Measurements from ENCODE around the gene SLC13A3.
"Not testable (repeated sequence)": the region's sequence is repeated elsewhere in the genome, so short reads cannot be mapped to it uniquely, and the experiment has no call there.

Gene SLC13A3

GRCh38 chr20:46680684-46681031 lies 29.4 kb upstream of the SLC13A3 start:
- DNase-seq: no peak

- no peak for DNase-seq
Measured at GRCh38 chr20:46678516-46678915, 27.3 kb upstream of the SLC13A3 start.

GRCh38 chr20:46677608-46678007 lies 26.3 kb upstream of the SLC13A3 start:
- DNase-seq: no peak

GRCh38 chr20:46676649-46677316 lies 25.5 kb upstream of the SLC13A3 start:
- not testable (repeated sequence) for DNase-seq

GRCh38 chr20:46674253-46675083 lies 23.2 kb upstream of the SLC13A3 start:
- no peak for DNase-seq

GRCh38 chr20:46673394-46674252 lies 22.4 kb upstream of the SLC13A3 start:
- DNase-seq: no peak

GRCh38 chr20:46672543-46673148 lies 21.4 kb upstream of the SLC13A3 start:
- DNase-seq: no peak

GRCh38 chr20:46671866-46672542 lies 20.7 kb upstream of the SLC13A3 start:
- DNase-seq: no peak

- no peak for DNase-seq
Measured at GRCh38 chr20:46670585-46671584, 19.6 kb upstream of the SLC13A3 start.

- no peak for DNase-seq
Measured at GRCh38 chr20:46670228-46670584, 18.9 kb upstream of the SLC13A3 start.

- no peak for DNase-seq
Measured at GRCh38 chr20:46666818-46667515, 15.7 kb upstream of the SLC13A3 start.

- DNase-seq: no peak
Measured at GRCh38 chr20:46666306-46666705, 15.0 kb upstream of the SLC13A3 start.

- DNase-seq: no peak
Measured at GRCh38 chr20:46665602-46666001, 14.3 kb upstream of the SLC13A3 start.

- DNase-seq: no peak
Measured at GRCh38 chr20:46663531-46663930, 12.3 kb upstream of the SLC13A3 start.

GRCh38 chr20:46661659-46662058 lies 10.4 kb upstream of the SLC13A3 start:
- no peak for DNase-seq

GRCh38 chr20:46660487-46660886 lies 9.2 kb upstream of the SLC13A3 start:
- no peak for DNase-seq

GRCh38 chr20:46657618-46658017 lies 6.4 kb upstream of the SLC13A3 start:
- DNase-seq: no peak

GRCh38 chr20:46657137-46657536 lies 5.9 kb upstream of the SLC13A3 start:
- no peak for DNase-seq

GRCh38 chr20:46652699-46653098 lies 1.4 kb upstream of the SLC13A3 start:
- no peak for DNase-seq

- no peak for DNase-seq
Measured at GRCh38 chr20:46650575-46651090, 626 bp downstream of the SLC13A3 start.

Data from CD4-positive, alpha-beta T cell treated with Interleukin-4 for 1 hour (primary cell).